Amniotic stem cell (primary cell): ENCODE measurements around the gene USP20.

Source experiments
- DNase-seq: peaks from one replicate; lab custom pipeline; 2025; lab: John Stamatoyannopoulos, UW

USP20 gene

GRCh38 chr9:129857207-129857606 lies 21.9 kb downstream of the USP20 start:
- no peak for DNase-seq

- DNase-seq: no peak
Observed at GRCh38 chr9:129858167-129858962, 23.1 kb downstream of the USP20 start.

GRCh38 chr9:129860653-129861446 lies 25.6 kb downstream of the USP20 start:
- DNase-seq: no peak

DNA sequence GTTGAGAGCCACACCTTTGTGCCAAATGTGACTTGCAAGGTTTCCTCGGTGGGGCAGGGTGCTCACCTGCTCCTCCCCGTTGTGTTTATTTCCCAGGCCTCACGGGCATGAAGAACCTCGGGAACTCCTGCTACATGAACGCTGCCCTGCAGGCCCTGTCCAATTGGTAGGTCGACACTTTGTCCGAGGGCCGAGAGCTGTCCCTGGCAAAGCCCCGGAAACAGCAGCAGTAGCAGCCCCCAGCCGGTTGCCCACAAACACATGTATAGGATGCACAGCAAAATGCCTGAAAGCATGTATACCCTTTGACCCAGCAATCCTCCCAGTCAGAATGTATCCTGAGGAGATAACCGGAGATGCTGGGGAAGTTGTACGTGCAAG lies 26.2 kb downstream of the USP20 start:
- no peak for DNase-seq

- DNase-seq: no peak
Observed at GRCh38 chr9:129863059-129863690, 27.9 kb downstream of the USP20 start.

DNA sequence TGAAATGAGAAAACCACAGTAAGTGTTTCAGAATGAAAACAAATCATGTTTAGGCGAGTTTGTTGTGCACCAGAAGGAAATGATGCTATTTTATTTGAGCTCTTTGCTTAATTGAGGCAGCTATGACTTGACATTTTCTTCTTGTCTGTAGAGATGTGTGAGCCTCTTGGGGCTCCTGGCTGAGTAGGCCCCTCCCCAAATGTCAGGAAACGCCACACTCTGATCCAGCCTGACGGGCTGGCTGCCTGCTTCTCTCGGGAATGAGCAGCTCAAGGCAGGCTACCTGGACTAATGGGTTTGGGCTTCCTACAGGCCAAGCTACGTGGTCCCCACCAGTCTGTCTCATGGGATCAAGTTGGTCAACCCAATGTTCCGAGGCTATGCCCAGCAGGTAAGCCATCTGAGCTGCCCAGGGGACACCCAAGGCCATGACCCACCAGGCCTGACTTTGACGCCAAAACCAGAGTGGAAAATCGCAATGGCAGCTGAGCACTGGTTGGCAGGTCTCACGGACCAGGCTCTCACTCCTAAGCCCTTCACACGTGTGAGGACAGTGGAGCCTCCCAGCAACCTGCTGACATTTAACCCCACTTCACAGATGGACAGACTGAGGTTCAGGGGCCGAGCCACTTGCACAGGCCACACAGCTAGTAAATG lies 29.9 kb downstream of the USP20 start:
- no peak for DNase-seq

- DNase-seq: no peak
Observed at GRCh38 chr9:129865668-129866320, 30.5 kb downstream of the USP20 start.

DNA sequence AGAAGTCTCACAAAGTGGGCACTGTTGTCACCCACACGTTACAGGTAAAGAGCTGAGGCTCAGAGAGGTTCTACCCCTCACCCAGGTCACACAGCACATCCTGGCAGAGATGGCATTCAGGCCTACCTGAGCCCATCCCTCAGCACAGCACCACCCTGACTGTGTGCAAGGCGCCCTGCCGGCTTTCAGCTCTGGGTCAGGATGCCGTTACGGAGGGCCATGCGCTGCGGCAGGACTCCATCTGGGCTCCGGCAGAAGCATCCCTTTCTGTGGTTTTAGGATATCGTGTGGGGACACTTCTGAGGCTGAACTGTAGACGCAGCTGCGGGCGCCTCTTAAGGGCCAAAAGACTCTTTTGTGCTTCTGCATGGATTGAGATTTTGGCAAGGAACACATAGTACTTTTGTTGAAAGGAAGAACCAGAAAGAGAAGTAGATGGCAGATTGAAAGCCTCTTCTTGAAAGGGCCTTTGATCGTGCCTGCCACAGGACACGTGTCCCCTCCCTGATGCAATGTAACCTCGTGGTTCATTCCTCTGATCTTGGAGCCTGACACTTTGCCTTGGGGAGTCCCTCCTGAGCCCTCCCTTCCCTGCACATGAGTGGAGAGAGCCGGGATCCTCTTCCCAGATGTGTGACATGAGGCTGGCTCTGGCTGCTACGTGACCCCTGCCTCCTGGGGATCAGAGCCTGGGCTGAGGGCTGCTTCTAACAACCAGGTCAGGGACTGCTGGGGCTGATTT lies 31.3 kb downstream of the USP20 start:
- no peak for DNase-seq

DNA sequence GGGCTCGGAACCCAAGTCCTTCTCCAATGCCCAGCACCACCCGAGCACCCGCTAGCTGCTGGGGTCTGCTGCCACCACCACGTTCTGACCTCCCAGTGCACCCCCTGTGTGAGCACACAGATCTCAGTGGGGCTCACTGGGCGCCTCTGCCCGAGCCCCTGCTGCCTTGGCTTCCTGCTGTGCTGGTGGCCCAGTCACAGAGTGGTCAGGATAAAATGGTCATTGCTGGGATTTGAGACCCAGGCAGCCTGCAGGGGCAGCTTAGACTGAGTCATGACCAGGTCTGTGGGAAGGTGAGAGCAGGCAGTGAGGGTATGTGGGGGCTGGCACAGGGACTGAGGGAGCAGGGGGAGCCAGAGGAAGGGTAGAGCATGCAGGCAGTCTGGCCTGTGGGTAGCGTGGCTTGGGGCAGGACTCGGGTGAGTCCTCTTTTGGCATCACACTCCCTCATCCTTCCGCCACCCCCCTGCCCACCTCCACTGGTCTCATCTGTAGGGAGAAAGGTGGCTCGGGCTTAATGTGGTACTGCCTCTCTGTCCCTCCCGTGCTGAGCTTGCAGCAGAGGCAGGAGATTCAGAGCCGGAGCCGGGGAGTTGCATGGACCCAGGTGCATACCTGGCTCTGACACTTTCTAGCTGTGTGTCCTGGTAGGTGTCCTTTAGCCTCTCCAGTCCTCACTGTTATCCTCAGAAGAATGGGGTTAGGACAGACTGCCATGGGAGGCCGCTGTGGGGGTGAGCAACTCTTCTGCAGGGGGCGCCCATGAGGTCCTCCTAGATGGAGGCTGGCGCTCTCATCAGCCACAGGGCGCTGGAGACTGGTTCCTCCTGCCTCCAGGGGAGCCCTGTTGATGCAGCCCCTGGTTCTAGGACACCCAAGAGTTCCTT lies 32.1 kb downstream of the USP20 start:
- DNase-seq: no peak

DNA sequence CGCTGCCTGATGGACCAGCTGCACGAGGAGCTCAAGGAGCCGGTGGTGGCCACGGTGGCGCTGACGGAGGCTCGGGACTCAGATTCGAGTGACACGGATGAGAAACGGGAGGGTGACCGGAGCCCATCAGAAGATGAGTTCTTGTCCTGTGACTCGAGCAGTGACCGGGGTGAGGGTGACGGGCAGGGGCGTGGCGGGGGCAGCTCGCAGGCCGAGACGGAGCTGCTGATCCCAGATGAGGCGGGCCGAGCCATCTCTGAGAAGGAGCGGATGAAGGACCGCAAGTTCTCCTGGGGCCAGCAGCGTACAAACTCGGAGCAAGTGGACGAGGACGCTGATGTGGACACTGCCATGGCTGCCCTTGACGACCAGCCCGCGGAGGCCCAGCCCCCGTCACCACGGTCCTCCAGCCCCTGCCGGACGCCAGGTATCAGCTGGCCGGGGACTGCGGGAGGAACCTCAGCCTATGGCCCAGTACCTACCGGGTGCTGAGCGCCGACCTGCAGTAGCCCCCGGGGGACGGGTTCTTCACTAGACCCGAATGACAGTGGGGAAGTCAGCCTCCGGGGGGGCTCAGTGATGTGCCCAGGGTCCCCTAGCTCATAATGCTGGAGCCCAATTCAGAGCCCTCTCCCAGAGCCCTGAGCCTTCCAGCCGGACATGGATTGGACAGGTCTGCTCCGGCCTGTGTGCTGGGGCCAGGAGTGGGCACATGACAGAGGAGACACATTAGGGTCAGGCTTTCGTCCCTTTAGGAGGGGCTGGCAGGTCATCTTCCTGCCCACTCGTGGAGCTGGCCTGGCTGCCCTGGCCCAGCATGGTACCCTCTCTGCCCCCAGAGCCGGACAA lies 33.0 kb downstream of the USP20 start:
- no peak for DNase-seq

- no peak for DNase-seq
Observed at GRCh38 chr9:129868872-129869486, 33.7 kb downstream of the USP20 start.

GRCh38 chr9:129869585-129870501 lies 34.6 kb downstream of the USP20 start:
- no peak for DNase-seq

- DNase-seq: no peak
Observed at GRCh38 chr9:129871046-129871445, 35.8 kb downstream of the USP20 start.

- no peak for DNase-seq
Observed at GRCh38 chr9:129873563-129874190, 38.4 kb downstream of the USP20 start.

GRCh38 chr9:129874261-129875101 lies 39.2 kb downstream of the USP20 start:
- DNase-seq: no peak

DNA sequence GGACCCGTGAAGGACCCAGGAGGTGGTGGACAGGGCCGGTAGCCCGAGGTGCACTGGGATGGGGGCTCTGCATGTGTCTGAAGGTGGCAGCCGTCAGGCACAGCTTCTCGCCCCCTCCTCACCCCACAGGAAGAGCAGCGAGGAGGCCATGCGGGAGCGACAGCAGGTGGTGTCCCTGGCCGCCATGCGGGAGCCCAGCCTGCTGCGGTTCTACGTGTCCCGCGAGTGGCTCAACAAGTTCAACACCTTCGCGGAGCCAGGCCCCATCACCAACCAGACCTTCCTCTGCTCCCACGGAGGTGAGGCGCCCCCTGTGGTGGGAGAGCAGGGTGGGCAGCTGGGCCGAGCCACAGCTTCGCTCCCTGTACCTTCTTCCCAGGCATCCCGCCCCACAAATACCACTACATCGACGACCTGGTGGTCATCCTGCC lies 39.9 kb downstream of the USP20 start:
- DNase-seq: no peak
